ENCODE results near the gene SLC22A4.

SLC22A4 gene

GRCh38 chr5:132277971-132278853 is 16.0 kb upstream of the SLC22A4 start:
- DNase-seq (ENCODE audit: low read depth), result no peak
- no peak overlapping the region for H3K4me3 ChIP-seq (ENCODE audit: low read length)
- TF ChIP-seq CTCF (conservative IDR thresholded peaks at IDR 0.05; ENCODE audit: low read length), result no peak

- no peak overlapping the region for H3K4me3 ChIP-seq (ENCODE audit: low read length)
- no peak for DNase-seq (ENCODE audit: low read depth)
Measured at GRCh38 chr5:132279801-132280200, 14.4 kb upstream of the SLC22A4 start.

GRCh38 chr5:132280371-132281240 is 13.6 kb upstream of the SLC22A4 start:
- no peak for DNase-seq (ENCODE audit: low read depth)
- TF ChIP-seq CTCF (conservative IDR thresholded peaks at IDR 0.05; ENCODE audit: low read length), result no peak
- no peak overlapping the region for H3K4me3 ChIP-seq (ENCODE audit: low read length)

More at GRCh38 chr5:132279801-132280200, 14.4 kb upstream of the SLC22A4 start:
- TF ChIP-seq CTCF (conservative IDR thresholded peaks at IDR 0.05; ENCODE audit: low read length), result no peak

- DNase-seq (ENCODE audit: low read depth), result no peak
- no peak overlapping the region for H3K4me3 ChIP-seq (ENCODE audit: low read length)
- no peak for TF ChIP-seq CTCF (conservative IDR thresholded peaks at IDR 0.05; ENCODE audit: low read length)
Measured at GRCh38 chr5:132281856-132282614, 12.2 kb upstream of the SLC22A4 start.

GRCh38 chr5:132283423-132284043 is 10.7 kb upstream of the SLC22A4 start:
- peak; percentile 72 for DNase-seq (ENCODE audit: low read depth)
- TF ChIP-seq CTCF (conservative IDR thresholded peaks at IDR 0.05; ENCODE audit: low read length), result peak; percentile 58

GRCh38 chr5:132289097-132289496 is 5.1 kb upstream of the SLC22A4 start:
- H3K4me3 ChIP-seq (ENCODE audit: low read length), result no peak overlapping the region
- DNase-seq (ENCODE audit: low read depth), result peak; percentile 48
- TF ChIP-seq CTCF (conservative IDR thresholded peaks at IDR 0.05; ENCODE audit: low read length), result no peak

More at GRCh38 chr5:132283423-132284043, 10.7 kb upstream of the SLC22A4 start:
- H3K4me3 ChIP-seq (ENCODE audit: low read length), result no peak overlapping the region
